ENCODE data around the gene JPH4. TPM values are rescaled to one million over a fixed set of nuclear protein-coding genes. Genes with fewer than 3 reads are reported as not detected.

The JPH4 gene
- total RNA-seq, 1 experiment from 2014 or later, result not detected

DNA sequence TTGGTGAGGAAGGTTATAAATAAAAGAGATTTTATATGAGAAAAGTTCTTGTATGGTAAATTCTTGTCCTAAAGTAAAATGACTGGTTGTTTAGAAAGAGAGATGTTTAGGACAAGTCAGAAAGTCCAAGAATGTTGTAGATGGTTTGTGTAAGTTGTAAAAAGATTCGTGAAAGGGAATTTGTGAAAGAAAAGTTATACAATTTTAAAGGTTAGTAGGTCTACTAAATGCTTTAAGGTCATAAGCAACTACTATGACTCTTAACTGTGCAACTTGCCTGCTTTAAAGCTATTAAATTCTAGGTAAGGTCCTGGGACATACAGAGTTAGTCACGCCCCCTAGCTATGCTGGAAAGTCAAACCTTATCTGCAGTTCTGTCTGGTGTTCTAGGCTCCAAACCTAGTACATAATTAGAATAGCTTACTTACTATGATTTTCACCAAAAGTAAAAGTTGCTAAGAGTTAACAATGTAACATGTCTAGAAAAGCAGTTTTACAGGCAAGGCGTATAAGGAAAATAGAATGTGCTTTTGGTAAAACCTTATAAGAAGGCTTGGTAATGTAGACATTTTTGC is 46.3 kb upstream of the JPH4 start:
- ChIA-PET POLR2A (no interaction called here), CTCF (no interaction called here)
- H3K27ac Mint-ChIP-seq (ENCODE audit: unreplicated experiment), result no peak overlapping the region
- no peaks in the 10 kb centered on the region for H3K36me3 Mint-ChIP-seq (ENCODE audit: insufficient read depth, unreplicated experiment)
- TF ChIP-seq, protein P1, sequence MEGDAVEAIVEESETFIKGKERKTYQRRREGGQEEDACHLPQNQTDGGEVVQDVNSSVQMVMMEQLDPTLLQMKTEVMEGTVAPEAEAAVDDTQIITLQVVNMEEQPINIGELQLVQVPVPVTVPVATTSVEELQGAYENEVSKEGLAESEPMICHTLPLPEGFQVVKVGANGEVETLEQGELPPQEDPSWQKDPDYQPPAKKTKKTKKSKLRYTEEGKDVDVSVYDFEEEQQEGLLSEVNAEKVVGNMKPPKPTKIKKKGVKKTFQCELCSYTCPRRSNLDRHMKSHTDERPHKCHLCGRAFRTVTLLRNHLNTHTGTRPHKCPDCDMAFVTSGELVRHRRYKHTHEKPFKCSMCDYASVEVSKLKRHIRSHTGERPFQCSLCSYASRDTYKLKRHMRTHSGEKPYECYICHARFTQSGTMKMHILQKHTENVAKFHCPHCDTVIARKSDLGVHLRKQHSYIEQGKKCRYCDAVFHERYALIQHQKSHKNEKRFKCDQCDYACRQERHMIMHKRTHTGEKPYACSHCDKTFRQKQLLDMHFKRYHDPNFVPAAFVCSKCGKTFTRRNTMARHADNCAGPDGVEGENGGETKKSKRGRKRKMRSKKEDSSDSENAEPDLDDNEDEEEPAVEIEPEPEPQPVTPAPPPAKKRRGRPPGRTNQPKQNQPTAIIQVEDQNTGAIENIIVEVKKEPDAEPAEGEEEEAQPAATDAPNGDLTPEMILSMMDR (IDR thresholded peaks at IDR 0.05; ENCODE audit: insufficient read depth in 1 of 2, low read depth in 1 of 2, low read length in 1 of 2, severe bottlenecking in 1 of 2, unreplicated experiment in 1 of 2), result no peak
- Histone ChIP-seq H3K9me3 (peaks cover 18% of the 10 kb centered on the region), H3K36me3 (ENCODE audit: control insufficient read depth, insufficient read depth, low read length) (no peaks in the 10 kb centered on the region), H3K4me3 (ENCODE audit: low read depth, low read length) (no peak overlapping the region), H3K27me3 (replicated peaks; ENCODE audit: control insufficient read depth, insufficient read depth, low read length) (no peaks in the 10 kb centered on the region), H3K4me1 (no peaks in the 10 kb centered on the region)
- no peak for DNase-seq
- no peak overlapping the region for H3K4me3 Mint-ChIP-seq (ENCODE audit: unreplicated experiment)
- H3K27me3 Mint-ChIP-seq (ENCODE audit: insufficient read depth, unreplicated experiment), result no peaks in the 10 kb centered on the region
- BruUV-seq (replicated peaks), result no TSS peak
- no peaks in the 10 kb centered on the region for H3K4me1 Mint-ChIP-seq (ENCODE audit: low read depth, unreplicated experiment)
- peaks cover 41% of the 10 kb centered on the region for H3K9me3 Mint-ChIP-seq (ENCODE audit: unreplicated experiment)
- intact Hi-C loops (cut with micrococcal nuclease; ENCODE audit: unreplicated experiment), result no loop called here

DNA sequence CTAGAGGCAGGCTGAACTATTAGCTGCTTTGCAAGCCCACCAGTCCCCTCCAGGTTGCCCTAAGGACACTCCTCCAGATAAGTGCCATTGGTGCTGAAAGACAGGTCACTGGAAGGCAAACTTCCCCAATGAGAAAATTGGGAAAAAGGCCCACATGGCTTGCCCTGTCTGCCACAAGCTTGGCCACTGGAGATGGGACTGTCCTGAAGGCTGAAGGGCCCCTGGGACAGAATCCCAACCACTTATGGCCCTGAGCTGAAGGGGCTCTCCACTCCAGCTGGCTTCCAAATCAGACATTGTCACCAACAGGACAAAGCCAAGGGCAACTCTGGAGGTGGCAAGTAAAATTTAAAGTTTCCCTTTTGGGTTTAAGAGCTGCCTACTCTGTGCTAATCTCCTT is 45.4 kb upstream of the JPH4 start:
- Mint-ChIP-seq H3K4me1 (ENCODE audit: low read depth, unreplicated experiment) (no peaks in the 10 kb centered on the region), H3K27me3 (ENCODE audit: insufficient read depth, unreplicated experiment) (no peaks in the 10 kb centered on the region), H3K4me3 (ENCODE audit: unreplicated experiment) (no peak overlapping the region), H3K9me3 (ENCODE audit: unreplicated experiment) (peaks cover 42% of the 10 kb centered on the region), H3K27ac (ENCODE audit: unreplicated experiment) (no peak overlapping the region), H3K36me3 (ENCODE audit: insufficient read depth, unreplicated experiment) (no peaks in the 10 kb centered on the region)
- TF ChIP-seq, protein P1 (IDR thresholded peaks at IDR 0.05; ENCODE audit: insufficient read depth in 1 of 2, low read depth in 1 of 2, low read length in 1 of 2, severe bottlenecking in 1 of 2, unreplicated experiment in 1 of 2), result no peak
- H3K9me3 ChIP-seq, result peaks cover 22% of the 10 kb centered on the region
- H3K27me3 ChIP-seq (replicated peaks; ENCODE audit: control insufficient read depth, insufficient read depth, low read length), result no peaks in the 10 kb centered on the region
- no peak overlapping the region for H3K4me3 ChIP-seq (ENCODE audit: low read depth, low read length)
- BruUV-seq (replicated peaks), result no TSS peak
- ChIA-PET CTCF (no interaction called here), POLR2A (no interaction called here)
- intact Hi-C loops (cut with micrococcal nuclease; ENCODE audit: unreplicated experiment), result no loop called here
- H3K36me3 ChIP-seq (ENCODE audit: control insufficient read depth, insufficient read depth, low read length), result no peaks in the 10 kb centered on the region
- H3K4me1 ChIP-seq, result no peaks in the 10 kb centered on the region
- DNase-seq, result no peak

DNA sequence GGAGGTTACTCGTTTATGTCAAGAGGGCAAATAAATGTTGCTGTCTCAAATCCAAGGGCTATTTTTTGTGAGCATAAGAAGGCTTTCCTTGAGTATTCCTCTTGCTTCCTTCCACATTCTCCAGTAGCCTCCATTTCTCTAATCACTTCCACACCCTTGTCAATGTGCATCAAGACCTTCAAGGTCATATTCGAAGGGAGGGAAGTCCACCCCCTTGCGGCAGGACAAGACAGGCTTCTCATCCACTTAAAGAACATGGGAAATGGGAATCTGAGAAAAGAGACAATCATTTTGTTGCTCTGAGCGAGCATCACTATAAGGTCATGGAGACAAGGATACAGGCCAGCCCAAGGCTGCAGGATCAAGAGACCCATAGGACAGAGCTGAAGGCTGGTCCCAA is 44.4 kb upstream of the JPH4 start:
- BruUV-seq (replicated peaks), result no TSS peak
- CTCF ChIA-PET, result no interaction called here
- TF ChIP-seq, protein P1 (IDR thresholded peaks at IDR 0.05; ENCODE audit: insufficient read depth in 1 of 2, low read depth in 1 of 2, low read length in 1 of 2, severe bottlenecking in 1 of 2, unreplicated experiment in 1 of 2), result no peak
- Mint-ChIP-seq H3K9me3 (ENCODE audit: unreplicated experiment) (peaks cover 42% of the 10 kb centered on the region), H3K4me3 (ENCODE audit: unreplicated experiment) (no peak overlapping the region), H3K36me3 (ENCODE audit: insufficient read depth, unreplicated experiment) (no peaks in the 10 kb centered on the region), H3K4me1 (ENCODE audit: low read depth, unreplicated experiment) (no peaks in the 10 kb centered on the region), H3K27me3 (ENCODE audit: insufficient read depth, unreplicated experiment) (no peaks in the 10 kb centered on the region), H3K27ac (ENCODE audit: unreplicated experiment) (no peak overlapping the region)
- no peaks in the 10 kb centered on the region for H3K36me3 ChIP-seq (ENCODE audit: control insufficient read depth, insufficient read depth, low read length)
- no peaks in the 10 kb centered on the region for H3K27me3 ChIP-seq (replicated peaks; ENCODE audit: control insufficient read depth, insufficient read depth, low read length)
- H3K4me3 ChIP-seq (ENCODE audit: low read depth, low read length), result no peak overlapping the region
- H3K9me3 ChIP-seq, result peaks cover 22% of the 10 kb centered on the region
- H3K4me1 ChIP-seq, result no peaks in the 10 kb centered on the region
- intact Hi-C loops (cut with micrococcal nuclease; ENCODE audit: unreplicated experiment), result no loop called here
- POLR2A ChIA-PET, result no interaction called here
- DNase-seq, result no peak

All from Caco-2 (cell line).